NCI-H1694 (cell line): ENCODE data around the gene FOXJ2.
"Not testable (repeated sequence)": the region's sequence is repeated elsewhere in the genome, so short reads cannot be mapped to it uniquely, and the experiment has no call there.

Source experiments
- DNase-seq: peaks from one replicate; lab custom pipeline; 2025; lab: John Stamatoyannopoulos, UW

The FOXJ2 gene

DNA sequence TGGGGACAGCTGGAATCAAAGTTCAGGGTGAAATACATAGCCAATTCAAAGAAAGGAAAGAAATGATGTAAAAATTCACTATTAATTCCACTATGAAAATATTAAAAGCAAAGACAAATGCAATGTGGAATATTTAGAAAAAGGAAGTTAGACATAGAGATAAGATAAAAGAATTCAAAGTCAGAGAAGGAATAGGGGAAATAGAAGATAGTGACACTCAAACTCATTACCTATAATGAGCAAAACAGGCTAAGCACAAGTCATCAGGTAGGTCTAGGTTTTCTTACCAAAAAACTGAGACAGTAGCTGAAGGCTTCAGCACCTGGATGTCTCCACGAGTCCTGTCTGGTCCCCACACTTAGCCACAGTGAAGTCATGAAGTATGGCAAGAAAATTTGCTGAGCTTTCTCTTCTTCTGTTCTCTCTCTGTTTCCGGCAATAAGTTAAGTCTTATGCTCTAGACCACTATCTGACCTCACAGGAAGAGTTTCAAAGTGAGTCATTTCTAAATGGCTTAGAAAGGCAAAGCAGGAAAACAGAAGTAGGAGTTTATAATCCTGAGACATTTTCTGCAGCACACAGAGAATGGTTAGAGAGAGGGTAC is 33.6 kb downstream of the FOXJ2 start, which contains the start of gene C3AR1:
TSS of gene C3AR1 (minus strand) at position 369 of the 604 bp plus-strand sequence. CDS start 6,174 bp downstream, outside the sequence.
- DNase-seq, result no peak

DNA sequence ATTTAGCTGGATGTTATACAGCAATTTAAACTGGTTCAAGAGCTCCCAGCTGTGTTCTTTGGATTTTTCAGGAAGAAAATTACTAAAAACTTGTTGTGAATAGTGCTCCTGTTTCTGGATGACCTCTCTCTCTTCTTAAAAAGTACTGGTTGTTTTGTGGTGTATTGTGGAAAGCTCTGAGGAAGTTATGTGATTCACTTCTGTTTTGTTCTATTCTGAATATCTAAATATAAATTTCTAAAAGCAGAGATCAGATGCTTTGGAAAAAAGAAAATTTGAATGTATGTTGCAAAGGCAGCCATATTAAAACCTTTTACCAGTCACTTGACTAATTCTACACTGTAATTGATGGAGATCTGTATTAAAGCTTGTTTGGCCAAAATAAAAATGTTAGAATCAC is 37.1 kb downstream of the FOXJ2 start:
- DNase-seq, result no peak

GRCh38 chr12:8071820-8072219 is 39.3 kb downstream of the FOXJ2 start:
- not testable (repeated sequence) for DNase-seq

DNA sequence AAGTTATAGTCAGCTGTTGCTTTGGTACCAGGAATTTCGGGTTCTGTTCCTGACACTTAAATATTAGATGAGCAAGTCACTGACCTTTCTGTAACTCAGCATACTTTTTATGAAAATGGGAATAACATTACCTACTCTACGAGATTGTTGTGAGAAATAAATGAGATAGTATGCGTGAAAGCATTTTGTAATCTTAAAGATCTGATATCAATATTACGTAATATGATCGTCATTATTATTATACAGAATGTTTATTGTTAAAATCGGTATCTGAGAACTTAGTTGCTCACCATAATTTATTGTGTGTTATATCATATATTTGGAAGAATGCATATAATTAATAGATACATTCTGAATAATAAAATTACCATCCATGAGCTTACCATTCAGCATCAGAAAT is 43.4 kb downstream of the FOXJ2 start:
- no peak for DNase-seq

DNA sequence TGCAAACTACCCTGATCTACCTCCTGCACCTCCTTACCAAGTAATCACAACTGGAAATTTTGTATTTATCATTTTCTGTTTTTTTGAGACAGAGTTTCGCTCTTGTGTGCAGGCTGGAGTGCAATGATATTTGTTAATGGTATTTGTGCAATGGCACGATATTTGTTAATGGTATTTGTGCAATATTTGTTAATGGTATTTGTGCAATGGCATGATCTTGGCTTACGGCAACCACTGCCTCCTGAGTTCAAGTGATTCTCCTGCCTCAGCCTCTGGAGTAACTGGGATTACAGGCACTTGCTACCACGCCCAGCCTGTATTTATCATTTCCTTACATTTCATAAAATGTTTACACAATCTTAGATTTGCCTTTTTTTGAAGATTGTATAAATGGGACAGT is 43.9 kb downstream of the FOXJ2 start:
- no peak for DNase-seq

- DNase-seq, result no peak
Measured at GRCh38 chr12:8077207-8077606, 44.7 kb downstream of the FOXJ2 start.

DNA sequence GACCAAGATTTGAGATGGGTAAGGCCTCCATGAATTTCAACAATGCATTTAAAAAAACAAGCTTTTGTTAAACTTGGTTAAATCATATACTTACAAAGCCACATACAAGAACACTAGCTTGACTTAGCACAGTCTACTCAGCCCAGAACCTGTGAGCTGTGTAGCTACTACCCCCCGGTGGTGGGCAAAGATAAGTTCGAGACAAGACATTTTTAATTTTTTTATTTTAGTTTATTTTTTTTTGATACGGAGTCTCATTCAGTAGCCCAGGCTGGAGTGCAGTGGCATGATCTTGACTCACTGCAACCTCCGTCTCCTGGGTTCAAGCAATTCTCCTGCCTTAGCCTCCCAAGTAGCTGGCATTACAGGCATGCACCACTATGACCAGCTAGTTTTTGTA is 45.9 kb downstream of the FOXJ2 start:
- no peak for DNase-seq

- DNase-seq, result no peak
Measured at GRCh38 chr12:8078916-8079315, 46.4 kb downstream of the FOXJ2 start.

DNA sequence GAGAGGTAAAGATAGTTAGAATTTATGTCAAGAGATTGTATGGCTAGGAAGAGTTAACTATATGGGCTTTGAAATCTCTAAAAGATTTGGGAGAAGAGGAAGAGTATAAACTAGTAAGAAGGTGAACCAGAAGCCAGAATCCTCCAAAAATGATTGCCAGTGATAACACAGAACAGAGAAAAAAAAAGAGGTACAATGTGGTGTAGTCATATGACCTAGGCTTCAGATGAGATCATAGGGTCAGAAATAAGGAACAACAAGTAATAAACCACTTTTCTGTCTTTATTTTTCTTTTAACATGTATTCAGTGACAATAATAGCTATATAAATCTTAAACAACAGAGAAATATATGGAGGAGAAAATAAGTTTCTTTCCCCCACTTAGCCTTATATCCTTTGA is 47.6 kb downstream of the FOXJ2 start:
- DNase-seq, result no peak

GRCh38 chr12:8081251-8081920 is 48.9 kb downstream of the FOXJ2 start:
- DNase-seq, result no peak

DNA sequence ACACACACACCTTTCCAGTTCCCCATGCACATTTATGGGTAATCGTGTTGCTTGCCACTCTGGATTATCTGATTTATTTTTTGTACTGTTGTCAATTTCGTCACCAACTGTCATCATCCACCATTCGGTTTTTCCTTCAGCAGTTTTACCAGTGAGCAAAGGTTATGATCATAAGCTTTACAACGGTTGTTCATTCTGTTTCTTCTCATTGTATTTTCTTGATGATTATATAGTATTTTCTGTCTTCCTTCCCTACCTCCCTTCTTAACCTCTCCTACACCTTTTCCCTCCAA is 50.2 kb downstream of the FOXJ2 start:
- no peak for DNase-seq

DNA sequence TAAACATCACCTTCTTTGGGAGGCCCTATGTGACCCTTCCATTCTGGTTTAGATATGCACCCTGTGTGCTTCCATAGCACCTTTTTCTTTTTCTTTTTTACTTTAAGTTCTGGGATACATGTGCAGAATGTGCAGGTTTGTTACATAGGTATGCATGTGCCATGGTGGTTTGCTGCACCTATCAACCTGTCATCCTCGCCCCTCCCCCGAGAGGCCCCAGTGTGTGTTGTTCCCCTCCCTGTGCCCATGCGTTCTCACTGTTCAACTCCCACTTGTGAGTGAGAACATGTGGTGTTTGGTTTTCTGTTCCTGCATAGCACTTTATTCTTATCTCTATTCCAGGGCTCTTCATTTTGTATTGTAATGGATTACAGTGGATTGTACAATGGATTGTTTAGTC is 51.8 kb downstream of the FOXJ2 start:
- DNase-seq, result not testable (repeated sequence)

- DNase-seq, result no peak
Measured at GRCh38 chr12:8087666-8088065, 55.1 kb downstream of the FOXJ2 start.

DNA sequence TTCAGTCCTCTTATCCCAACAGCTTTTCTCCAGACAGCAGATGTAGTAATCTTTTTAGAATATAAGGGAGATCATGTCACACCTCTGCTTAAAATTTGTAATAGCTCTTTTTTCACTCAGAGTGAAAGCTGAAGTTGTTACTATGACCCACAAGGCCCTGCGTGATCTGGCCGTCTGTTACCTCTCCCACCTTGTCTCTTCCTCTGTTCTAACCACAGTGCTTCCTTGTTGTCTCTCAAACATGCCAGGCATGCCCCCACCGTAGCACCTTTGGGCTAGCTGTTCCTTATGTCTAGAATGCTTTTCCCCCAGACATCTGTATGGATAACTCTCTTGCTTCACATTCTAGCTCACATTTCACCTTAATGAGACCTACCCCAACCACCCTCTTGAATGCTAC is 56.1 kb downstream of the FOXJ2 start:
- no peak for DNase-seq

- DNase-seq, result not testable (repeated sequence)
Measured at GRCh38 chr12:8089277-8089676, 56.8 kb downstream of the FOXJ2 start.

DNA sequence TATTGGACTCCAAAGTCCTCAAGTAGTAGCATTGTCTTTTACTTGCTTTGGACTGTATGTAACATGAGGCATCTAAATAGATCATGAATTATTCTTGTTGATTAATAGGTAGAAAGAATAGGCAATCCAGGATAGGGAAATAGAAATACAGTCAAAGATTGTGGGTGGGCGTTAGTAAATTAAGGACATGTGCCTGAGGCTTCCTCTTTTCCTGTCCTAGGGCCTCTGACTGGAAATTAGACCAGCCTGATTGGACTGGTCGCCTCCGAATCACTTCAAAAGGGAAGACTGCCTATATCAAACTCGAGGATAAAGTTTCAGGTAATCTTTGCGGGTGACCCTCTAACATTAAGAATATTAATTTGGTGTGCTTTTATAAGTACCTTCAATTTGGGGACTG is 57.2 kb downstream of the FOXJ2 start:
- DNase-seq, result no peak

DNA sequence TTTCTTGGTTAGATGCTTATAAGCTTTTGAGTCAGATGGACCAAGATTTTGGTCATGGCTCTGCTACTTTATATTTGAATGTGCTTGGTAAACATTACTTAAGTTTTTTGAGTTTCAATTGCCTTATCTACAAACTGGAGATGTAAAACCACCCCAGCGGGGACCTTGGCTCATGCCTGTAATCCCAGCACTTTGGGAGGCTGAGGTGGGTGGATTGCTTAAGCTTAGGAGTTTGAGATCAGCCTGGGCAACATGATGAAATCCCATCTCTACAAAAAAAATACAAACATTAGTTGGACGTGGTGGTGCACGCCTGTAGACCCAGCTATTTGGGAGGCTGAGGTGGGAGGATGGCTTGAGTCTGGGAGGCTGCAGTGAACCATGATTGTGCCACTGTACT is 60.8 kb downstream of the FOXJ2 start:
- DNase-seq, result no peak

DNA sequence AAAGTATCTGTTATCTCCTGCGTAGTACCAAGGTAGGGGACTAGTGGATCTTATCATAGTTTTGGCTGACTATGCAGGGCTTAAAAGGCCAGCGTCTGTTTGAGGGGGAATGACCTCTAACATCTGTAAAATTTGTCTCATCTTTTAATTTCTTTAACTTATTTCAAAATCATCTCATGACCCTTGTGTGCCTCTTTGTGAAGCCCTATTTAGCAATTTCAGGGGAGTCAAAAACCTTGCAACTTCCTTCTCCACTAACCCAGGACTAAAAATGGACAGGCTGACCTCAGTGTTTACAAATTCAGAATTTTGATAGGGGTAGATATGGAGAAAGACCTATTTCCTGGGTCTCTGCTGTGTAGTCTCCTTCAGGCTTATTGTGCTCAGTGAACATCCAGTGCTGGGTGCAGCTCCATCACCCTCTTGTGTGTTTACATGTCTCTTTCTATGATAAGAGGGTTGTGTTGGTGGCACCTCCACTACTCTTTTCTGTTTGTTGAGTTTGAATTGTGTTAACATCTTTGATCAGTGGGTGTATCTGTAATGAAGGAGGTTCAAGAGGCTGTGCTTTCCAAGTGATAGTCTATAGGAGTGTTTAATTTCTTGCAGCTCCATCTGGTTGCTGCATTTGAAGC is 63.9 kb downstream of the FOXJ2 start:
- DNase-seq, result no peak

DNA sequence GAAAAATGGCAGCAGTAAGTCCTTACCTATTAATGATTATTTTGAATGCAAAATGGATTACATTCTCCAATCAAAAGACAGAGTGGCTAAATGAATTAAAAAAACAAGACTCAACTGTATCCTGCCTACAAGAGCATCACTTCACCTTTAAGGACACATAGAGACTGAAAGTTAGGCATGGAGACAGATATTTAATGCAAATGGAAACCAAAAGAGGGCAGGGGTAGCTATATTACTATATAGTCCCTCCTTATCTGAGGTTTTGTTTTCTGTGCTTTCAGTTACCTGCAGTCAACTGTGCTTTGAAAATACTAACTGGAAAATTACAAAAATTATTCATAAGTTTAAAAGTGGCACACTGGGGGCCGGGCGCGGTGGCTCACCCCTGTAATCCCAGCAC is 66.7 kb downstream of the FOXJ2 start:
- no peak for DNase-seq
